Panc1 (cell line): ENCODE data around the gene SLC13A5. TPM values are rescaled to one million over a fixed set of nuclear protein-coding genes. Genes with fewer than 3 reads are reported as not detected.

Experiments
- ATAC-seq: fragments of 200-7000 bp; cut with Tn5 transposase; 2 replicates; pipeline ENCODE4 v1.9.1; 2020; ENCODE audit warnings: mild to moderate bottlenecking, moderate library complexity
- BruUV-seq: library from RNA; stranded (reverse); fragments of 400-500 nt; replicated peaks from 2 replicates; lab custom pipeline; 2021; lab: Mats Ljungman, UMichigan
- CTCF ChIA-PET: fragments of 300-600 bp; sonication (Branson Sonifier 250); formaldehyde crosslinking; loops from one replicate; lab custom pipeline; 2022; ENCODE audit warnings: antibody characterized with exemption; lab: Charles Lee
- POLR2A ChIA-PET: fragments of 300-600 bp; sonication (Branson Sonifier 250); formaldehyde crosslinking; loops from one replicate; lab custom pipeline; 2022; ENCODE audit warnings: antibody characterized with exemption; lab: Charles Lee
- DNase-seq: peaks from one replicate; pipeline ENCODE4 v3.0.0-alpha.2; 2010; ENCODE audit warnings: low read depth, low spot score
- H3K27ac ChIP-seq: 2 replicates; pipeline ENCODE4 v1.5.1; 2011; ENCODE audit warnings: mild to moderate bottlenecking, low read length, inconsistent platforms
- H3K27me3 ChIP-seq: fragments of 200-500 bp; sonication (Bioruptor generic); 2 replicates; pipeline ENCODE4 v1.6.0; 2014; ENCODE audit warnings: low read length, inconsistent platforms; ENCODE audit not compliant: control insufficient read depth, insufficient read depth
- H3K36me3 ChIP-seq: fragments of 200-500 bp; sonication (Bioruptor generic); 2 replicates; pipeline ENCODE4 v1.5.1; 2014; ENCODE audit warnings: inconsistent platforms, mild to moderate bottlenecking, low read length, moderate library complexity; ENCODE audit not compliant: control insufficient read depth, insufficient read depth
- H3K4me1 ChIP-seq: 2 replicates; pipeline ENCODE4 v1.5.1; 2011; ENCODE audit warnings: inconsistent platforms, mild to moderate bottlenecking, low read length, moderate library complexity; ENCODE audit not compliant: control insufficient read depth, insufficient read depth
- H3K4me3 ChIP-seq, 2 experiments: 2 replicates each; pipeline ENCODE4 v1.5.1; 2011 to 2012; ENCODE audit warnings: low read depth in 2 of 2, low read length in 2 of 2, mild to moderate bottlenecking in 2 of 2, inconsistent platforms in 1 of 2, moderate library complexity in 1 of 2
- H3K9me3 ChIP-seq: fragments of 200-500 bp; sonication (Bioruptor generic); 2 replicates; pipeline ENCODE4 v1.5.1; 2014; ENCODE audit warnings: low read depth, mild to moderate bottlenecking, inconsistent platforms, low read length, moderate library complexity; ENCODE audit not compliant: control insufficient read depth, insufficient read depth
- POLR2AphosphoS5 ChIP-seq: IDR thresholded peaks from 2 replicates; pipeline ENCODE4 v1.6.1; 2012; ENCODE audit warnings: mild to moderate bottlenecking, low read depth, low read length, moderate library complexity
- SIN3A ChIP-seq: IDR thresholded peaks from 2 replicates; pipeline ENCODE4 v1.6.1; 2012; ENCODE audit warnings: low read depth, mild to moderate bottlenecking, low read length, moderate library complexity, borderline replicate concordance; ENCODE audit not compliant: insufficient read depth
- TCF7L2 ChIP-seq: IDR thresholded peaks from 2 replicates; pipeline ENCODE4 v1.6.1; 2011; ENCODE audit warnings: mild to moderate bottlenecking, low read depth, low read length, inconsistent platforms
- in situ Hi-C: cut with HindIII; loops from 2 replicates; pipeline ENCODE4 v1.10.0; 2016; ENCODE audit warnings: low sequenced_read_pairs, low pct_unique_long_range_greater_than_20kb
- intact Hi-C: fragments of 100-400 bp; cut with micrococcal nuclease; formaldehyde crosslinking; loops from one replicate; pipeline ENCODE4 v1.10.0; 2022; ENCODE audit not compliant: unreplicated experiment
- total RNA-seq: library from RNA; stranded (reverse); gene quantifications from one replicate; pipeline ENCODE4 v1.2.1, GENCODE V29; 2021; ENCODE audit not compliant: unreplicated experiment
- TF ChIP-seq, protein P1 (sequence below), 2 experiments: IDR thresholded peaks; 2 replicates each; pipeline ENCODE4 v1.6.1; 2011 to 2012; ENCODE audit warnings: low read depth in 2 of 2, control low read depth in 1 of 2, low read length in 1 of 2, mild to moderate bottlenecking in 1 of 2, moderate library complexity in 1 of 2; ENCODE audit not compliant: insufficient read depth in 1 of 2
- TF ChIP-seq, protein P2 (sequence below): fragments of 450-650 bp; IDR thresholded peaks from 2 replicates; pipeline ENCODE4 v1.5.1; 2017; ENCODE audit warnings: mild to moderate bottlenecking

The SLC13A5 gene
- total RNA-seq, 1 experiment from 2014 or later = 0.26 TPM

DNA sequence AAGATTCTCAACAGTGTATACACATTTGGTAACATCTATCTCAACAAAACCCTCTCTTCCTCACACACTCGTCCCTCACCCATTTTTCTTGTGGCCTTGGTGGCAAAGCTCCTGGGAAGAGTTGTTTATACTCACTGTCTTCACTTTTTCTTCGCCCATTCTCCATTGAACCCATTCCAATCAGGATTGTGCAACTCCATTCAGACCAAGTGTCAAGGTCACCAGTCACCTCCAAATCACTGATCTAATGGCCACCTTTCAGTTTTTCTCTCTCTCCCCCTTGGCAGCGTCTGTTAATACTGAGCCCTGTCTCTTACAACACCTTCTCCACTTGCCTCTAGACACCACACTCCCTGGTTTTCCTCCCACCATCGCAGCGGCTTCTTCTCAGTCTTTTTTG, 8.6 kb upstream of the SLC13A5 start:
- Histone ChIP-seq H3K27ac (no peak overlapping the region), H3K27me3 (peaks cover 6% of the 10 kb centered on the region), H3K36me3 (no peaks in the 10 kb centered on the region), H3K4me3 (no peak overlapping the region), H3K9me3 (no peaks in the 10 kb centered on the region), H3K4me1 (no peaks in the 10 kb centered on the region)
- no peak for TF ChIP-seq POLR2AphosphoS5
- TF ChIP-seq, protein P1, sequence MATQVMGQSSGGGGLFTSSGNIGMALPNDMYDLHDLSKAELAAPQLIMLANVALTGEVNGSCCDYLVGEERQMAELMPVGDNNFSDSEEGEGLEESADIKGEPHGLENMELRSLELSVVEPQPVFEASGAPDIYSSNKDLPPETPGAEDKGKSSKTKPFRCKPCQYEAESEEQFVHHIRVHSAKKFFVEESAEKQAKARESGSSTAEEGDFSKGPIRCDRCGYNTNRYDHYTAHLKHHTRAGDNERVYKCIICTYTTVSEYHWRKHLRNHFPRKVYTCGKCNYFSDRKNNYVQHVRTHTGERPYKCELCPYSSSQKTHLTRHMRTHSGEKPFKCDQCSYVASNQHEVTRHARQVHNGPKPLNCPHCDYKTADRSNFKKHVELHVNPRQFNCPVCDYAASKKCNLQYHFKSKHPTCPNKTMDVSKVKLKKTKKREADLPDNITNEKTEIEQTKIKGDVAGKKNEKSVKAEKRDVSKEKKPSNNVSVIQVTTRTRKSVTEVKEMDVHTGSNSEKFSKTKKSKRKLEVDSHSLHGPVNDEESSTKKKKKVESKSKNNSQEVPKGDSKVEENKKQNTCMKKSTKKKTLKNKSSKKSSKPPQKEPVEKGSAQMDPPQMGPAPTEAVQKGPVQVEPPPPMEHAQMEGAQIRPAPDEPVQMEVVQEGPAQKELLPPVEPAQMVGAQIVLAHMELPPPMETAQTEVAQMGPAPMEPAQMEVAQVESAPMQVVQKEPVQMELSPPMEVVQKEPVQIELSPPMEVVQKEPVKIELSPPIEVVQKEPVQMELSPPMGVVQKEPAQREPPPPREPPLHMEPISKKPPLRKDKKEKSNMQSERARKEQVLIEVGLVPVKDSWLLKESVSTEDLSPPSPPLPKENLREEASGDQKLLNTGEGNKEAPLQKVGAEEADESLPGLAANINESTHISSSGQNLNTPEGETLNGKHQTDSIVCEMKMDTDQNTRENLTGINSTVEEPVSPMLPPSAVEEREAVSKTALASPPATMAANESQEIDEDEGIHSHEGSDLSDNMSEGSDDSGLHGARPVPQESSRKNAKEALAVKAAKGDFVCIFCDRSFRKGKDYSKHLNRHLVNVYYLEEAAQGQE (IDR thresholded peaks at IDR 0.05; ENCODE audit: insufficient read depth in 1 of 2, low read depth in 2 of 2, low read length in 1 of 2) = no peak
- no peak for TF ChIP-seq TCF7L2
- no peak for TF ChIP-seq SIN3A
- TF ChIP-seq, protein P2, sequence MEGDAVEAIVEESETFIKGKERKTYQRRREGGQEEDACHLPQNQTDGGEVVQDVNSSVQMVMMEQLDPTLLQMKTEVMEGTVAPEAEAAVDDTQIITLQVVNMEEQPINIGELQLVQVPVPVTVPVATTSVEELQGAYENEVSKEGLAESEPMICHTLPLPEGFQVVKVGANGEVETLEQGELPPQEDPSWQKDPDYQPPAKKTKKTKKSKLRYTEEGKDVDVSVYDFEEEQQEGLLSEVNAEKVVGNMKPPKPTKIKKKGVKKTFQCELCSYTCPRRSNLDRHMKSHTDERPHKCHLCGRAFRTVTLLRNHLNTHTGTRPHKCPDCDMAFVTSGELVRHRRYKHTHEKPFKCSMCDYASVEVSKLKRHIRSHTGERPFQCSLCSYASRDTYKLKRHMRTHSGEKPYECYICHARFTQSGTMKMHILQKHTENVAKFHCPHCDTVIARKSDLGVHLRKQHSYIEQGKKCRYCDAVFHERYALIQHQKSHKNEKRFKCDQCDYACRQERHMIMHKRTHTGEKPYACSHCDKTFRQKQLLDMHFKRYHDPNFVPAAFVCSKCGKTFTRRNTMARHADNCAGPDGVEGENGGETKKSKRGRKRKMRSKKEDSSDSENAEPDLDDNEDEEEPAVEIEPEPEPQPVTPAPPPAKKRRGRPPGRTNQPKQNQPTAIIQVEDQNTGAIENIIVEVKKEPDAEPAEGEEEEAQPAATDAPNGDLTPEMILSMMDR = no peak
- POLR2A ChIA-PET = no interaction called here
- no peak for DNase-seq
- no TSS peak for BruUV-seq
- CTCF ChIA-PET = interaction anchor here (0.7 kb wide), 1 partner anchor 67 kb away, joined by 4 read pairs; no protein-coding TSS in a partner anchor
- ATAC-seq = no peak
- in situ Hi-C loops (no loop called here), intact Hi-C loops (no loop called here)

DNA sequence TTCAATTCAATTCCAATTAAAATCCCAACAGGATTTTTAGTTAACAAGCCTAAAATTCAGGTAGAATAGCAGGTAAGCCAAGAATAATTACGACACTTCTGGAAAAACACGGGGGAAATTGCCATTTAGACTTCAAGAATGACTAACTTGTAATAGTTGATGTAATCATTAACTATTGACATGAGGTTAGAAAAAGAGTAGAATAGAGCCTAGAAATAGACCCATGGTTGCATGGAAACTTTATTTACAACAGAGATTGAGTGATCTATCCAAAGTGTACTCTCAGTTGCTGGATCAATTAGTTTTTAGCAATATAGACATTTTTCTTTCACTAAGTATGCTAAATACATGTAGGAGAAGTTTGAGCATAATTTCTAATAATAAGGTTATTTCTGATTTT, 3.6 kb upstream of the SLC13A5 start:
- intact Hi-C loops = no loop called here
- DNase-seq (no peak), ATAC-seq (no peak)
- in situ Hi-C loops = no loop called here
- TF ChIP-seq POLR2AphosphoS5 (no peak), SIN3A (no peak), TCF7L2 (no peak)
- TF ChIP-seq, protein P2 = no peak
- TF ChIP-seq, protein P1 (IDR thresholded peaks at IDR 0.05; ENCODE audit: insufficient read depth in 1 of 2, low read depth in 2 of 2, low read length in 1 of 2) = no peak
- ChIA-PET CTCF (interaction anchor here (0.7 kb wide), 2 partner anchors 55 to 998 kb away, joined by 5 to 7 read pairs; no protein-coding TSS in a partner anchor), POLR2A (interaction anchor here (0.7 kb wide), 1 partner anchor 10 kb away, joined by 14 read pairs; no protein-coding TSS in a partner anchor)
- H3K27ac ChIP-seq = no peak overlapping the region
- H3K4me1 ChIP-seq = no peaks in the 10 kb centered on the region
- H3K27me3 ChIP-seq = peaks cover 4% of the 10 kb centered on the region
- no peaks in the 10 kb centered on the region for H3K36me3 ChIP-seq
- H3K9me3 ChIP-seq = no peaks in the 10 kb centered on the region
- H3K4me3 ChIP-seq = no peak overlapping the region
- BruUV-seq = no TSS peak
